ENCODE data around the gene RBM7. TPM values are rescaled to one million over a fixed set of nuclear protein-coding genes. Genes with fewer than 3 reads are reported as not detected.
A peak's percentile ranks its signal among the peaks of the same experiment; 100 is the strongest.

Gene RBM7
- polyA plus RNA-seq, 1 donor (not counting 4 experiments of a cell fraction or from before 2014, with no cell fraction given): 38.2 TPM

DNA sequence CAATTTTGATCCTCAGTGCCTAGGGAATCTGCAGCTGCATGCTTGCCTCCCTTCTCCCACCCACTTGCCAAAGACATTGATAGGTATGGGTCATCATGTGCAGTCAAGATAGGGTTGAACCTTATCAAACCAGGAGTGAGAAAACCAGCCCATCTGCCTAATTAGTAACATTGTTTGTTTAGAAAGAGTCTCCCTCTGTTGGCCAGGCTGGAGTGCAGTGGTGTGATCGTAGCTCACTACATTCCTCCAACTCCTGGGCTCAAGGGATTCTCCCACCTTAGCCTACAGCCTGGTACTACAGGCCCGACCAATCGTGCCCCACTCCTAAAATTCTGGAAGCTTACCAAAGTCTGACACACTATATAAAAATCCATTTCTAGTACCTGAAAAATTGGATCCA, 4.7 kb upstream of the RBM7 start:
- DNase-seq (ENCODE audit: low read depth, low spot score) (no peak), FAIRE-seq (peak; percentile 81)
- TF ChIP-seq EZH2 (IDR thresholded peaks at IDR 0.05; ENCODE audit: low read length): no peak
- TF ChIP-seq, protein P1, sequence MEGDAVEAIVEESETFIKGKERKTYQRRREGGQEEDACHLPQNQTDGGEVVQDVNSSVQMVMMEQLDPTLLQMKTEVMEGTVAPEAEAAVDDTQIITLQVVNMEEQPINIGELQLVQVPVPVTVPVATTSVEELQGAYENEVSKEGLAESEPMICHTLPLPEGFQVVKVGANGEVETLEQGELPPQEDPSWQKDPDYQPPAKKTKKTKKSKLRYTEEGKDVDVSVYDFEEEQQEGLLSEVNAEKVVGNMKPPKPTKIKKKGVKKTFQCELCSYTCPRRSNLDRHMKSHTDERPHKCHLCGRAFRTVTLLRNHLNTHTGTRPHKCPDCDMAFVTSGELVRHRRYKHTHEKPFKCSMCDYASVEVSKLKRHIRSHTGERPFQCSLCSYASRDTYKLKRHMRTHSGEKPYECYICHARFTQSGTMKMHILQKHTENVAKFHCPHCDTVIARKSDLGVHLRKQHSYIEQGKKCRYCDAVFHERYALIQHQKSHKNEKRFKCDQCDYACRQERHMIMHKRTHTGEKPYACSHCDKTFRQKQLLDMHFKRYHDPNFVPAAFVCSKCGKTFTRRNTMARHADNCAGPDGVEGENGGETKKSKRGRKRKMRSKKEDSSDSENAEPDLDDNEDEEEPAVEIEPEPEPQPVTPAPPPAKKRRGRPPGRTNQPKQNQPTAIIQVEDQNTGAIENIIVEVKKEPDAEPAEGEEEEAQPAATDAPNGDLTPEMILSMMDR (optimal IDR thresholded peaks at IDR 0.05 in 1 of 3, IDR thresholded peaks at IDR 0.05 in 1 of 3, conservative IDR thresholded peaks at IDR 0.05 in 1 of 3; ENCODE audit: extremely low read depth in 1 of 3, insufficient read depth in 2 of 3, low read length in 3 of 3): peak; percentile 45 to 68 (median 63)
- H3K36me3 ChIP-seq (ENCODE audit: control insufficient read depth in 2 of 2, extremely low read depth in 1 of 2, insufficient read depth in 2 of 2, low read length in 2 of 2): no peaks in the 10 kb centered on the region
- no peaks in the 10 kb centered on the region for H3K27me3 ChIP-seq (ENCODE audit: control insufficient read depth, extremely low read depth, insufficient read depth, low read length)
- no peaks in the 10 kb centered on the region for H4K20me1 ChIP-seq (ENCODE audit: control insufficient read depth, extremely low read depth, insufficient read depth, low read length)
- peaks cover 21% of the 10 kb centered on the region for H3K4me1 ChIP-seq (ENCODE audit: control insufficient read depth, extremely low read depth, insufficient read depth, low read length)
- H3K4me2 ChIP-seq (ENCODE audit: control insufficient read depth, extremely low read depth, insufficient read depth, low read depth, low read length): no peak overlapping the region
- no peak overlapping the region for H3K27ac ChIP-seq (ENCODE audit: control insufficient read depth, insufficient read depth, low read length)
- peaks cover 15% of the 10 kb centered on the region for H3K79me2 ChIP-seq (ENCODE audit: control insufficient read depth, insufficient read depth, low read length)
- H3K9ac ChIP-seq (ENCODE audit: control insufficient read depth, extremely low read depth, insufficient read depth, low read length): no peak overlapping the region
- no peaks in the 10 kb centered on the region for H3K9me1 ChIP-seq (ENCODE audit: control insufficient read depth, extremely low read depth, insufficient read depth, low read length)
- no peaks in the 10 kb centered on the region for H3K9me3 ChIP-seq (ENCODE audit: control insufficient read depth, low read depth, low read length)
- dilution Hi-C loops (cut with MboI; ENCODE audit: extremely low pct_ligation_motif_present, low sequenced_read_pairs): no loop called here
- H3K4me3 ChIP-seq (ENCODE audit: control insufficient read depth in 2 of 3, extremely low read depth in 1 of 3, insufficient read depth in 2 of 3, low read depth in 1 of 3, low read length in 3 of 3): no peak overlapping the region
- no peak overlapping the region for H2AFZ ChIP-seq (ENCODE audit: control insufficient read depth, low read length)

DNA sequence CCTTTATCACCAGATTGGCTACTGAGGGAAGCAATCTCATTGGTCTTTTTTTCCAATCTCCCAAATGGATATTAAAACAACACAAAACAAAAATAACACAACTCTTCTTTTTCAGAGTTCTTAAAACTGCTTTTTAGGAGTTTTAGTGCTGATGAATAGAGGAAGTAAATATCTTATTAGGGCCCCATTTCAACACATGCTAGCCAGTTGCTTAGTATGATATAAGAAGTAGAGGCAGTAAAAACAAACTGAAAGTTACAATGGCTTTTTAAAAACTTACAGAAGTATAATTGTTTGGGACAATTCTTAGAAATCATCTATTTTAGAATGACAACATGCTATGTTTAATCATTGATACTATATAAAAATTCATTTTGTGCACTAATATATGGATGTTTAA, 3.5 kb upstream of the RBM7 start:
- H3K9ac ChIP-seq (ENCODE audit: control insufficient read depth, extremely low read depth, insufficient read depth, low read length): no peak overlapping the region
- H3K36me3 ChIP-seq (ENCODE audit: control insufficient read depth in 2 of 2, extremely low read depth in 1 of 2, insufficient read depth in 2 of 2, low read length in 2 of 2): no peaks in the 10 kb centered on the region
- H3K79me2 ChIP-seq (ENCODE audit: control insufficient read depth, insufficient read depth, low read length): peaks cover 27% of the 10 kb centered on the region
- no peaks in the 10 kb centered on the region for H3K9me3 ChIP-seq (ENCODE audit: control insufficient read depth, low read depth, low read length)
- H3K4me1 ChIP-seq (ENCODE audit: control insufficient read depth, extremely low read depth, insufficient read depth, low read length): peaks cover 21% of the 10 kb centered on the region
- H2AFZ ChIP-seq (ENCODE audit: control insufficient read depth, low read length): no peak overlapping the region
- FAIRE-seq: no peak
- H3K4me3 ChIP-seq (ENCODE audit: control insufficient read depth in 2 of 3, extremely low read depth in 1 of 3, insufficient read depth in 2 of 3, low read depth in 1 of 3, low read length in 3 of 3): no peak overlapping the region
- no peak for DNase-seq (ENCODE audit: low read depth, low spot score)
- no peak overlapping the region for H3K27ac ChIP-seq (ENCODE audit: control insufficient read depth, insufficient read depth, low read length)
- dilution Hi-C loops (cut with MboI; ENCODE audit: extremely low pct_ligation_motif_present, low sequenced_read_pairs): no loop called here
- no peaks in the 10 kb centered on the region for H4K20me1 ChIP-seq (ENCODE audit: control insufficient read depth, extremely low read depth, insufficient read depth, low read length)
- H3K27me3 ChIP-seq (ENCODE audit: control insufficient read depth, extremely low read depth, insufficient read depth, low read length): no peaks in the 10 kb centered on the region
- TF ChIP-seq EZH2 (IDR thresholded peaks at IDR 0.05; ENCODE audit: low read length): no peak
- TF ChIP-seq, protein P1 (optimal IDR thresholded peaks at IDR 0.05 in 1 of 3, IDR thresholded peaks at IDR 0.05 in 1 of 3, conservative IDR thresholded peaks at IDR 0.05 in 1 of 3; ENCODE audit: extremely low read depth in 1 of 3, insufficient read depth in 2 of 3, low read length in 3 of 3): no peak
- no peaks in the 10 kb centered on the region for H3K9me1 ChIP-seq (ENCODE audit: control insufficient read depth, extremely low read depth, insufficient read depth, low read length)
- H3K4me2 ChIP-seq (ENCODE audit: control insufficient read depth, extremely low read depth, insufficient read depth, low read depth, low read length): no peak overlapping the region
